ENCODE results near the gene GPR143.

GPR143 gene

DNA sequence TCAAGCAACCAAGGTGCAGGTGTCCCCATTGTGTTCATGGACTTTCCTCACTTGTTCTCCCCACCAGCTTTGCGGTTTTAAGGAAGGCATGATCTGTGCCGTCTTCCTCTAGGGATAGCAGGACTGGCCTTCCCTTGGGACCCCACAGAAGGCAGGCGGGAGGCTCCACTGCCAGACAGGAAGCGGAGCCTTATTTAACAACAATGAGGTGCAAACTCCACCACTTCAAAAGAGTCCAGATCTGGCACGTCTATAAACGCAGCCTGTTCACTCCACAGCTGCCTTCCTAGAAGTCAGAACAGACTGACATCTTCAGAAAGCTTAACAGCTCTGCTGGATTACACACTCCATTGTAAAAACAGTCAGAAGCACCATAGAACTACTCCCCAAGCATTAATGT, 1.7 kb upstream of the GPR143 start:
- no peak for DNase-seq

DNA sequence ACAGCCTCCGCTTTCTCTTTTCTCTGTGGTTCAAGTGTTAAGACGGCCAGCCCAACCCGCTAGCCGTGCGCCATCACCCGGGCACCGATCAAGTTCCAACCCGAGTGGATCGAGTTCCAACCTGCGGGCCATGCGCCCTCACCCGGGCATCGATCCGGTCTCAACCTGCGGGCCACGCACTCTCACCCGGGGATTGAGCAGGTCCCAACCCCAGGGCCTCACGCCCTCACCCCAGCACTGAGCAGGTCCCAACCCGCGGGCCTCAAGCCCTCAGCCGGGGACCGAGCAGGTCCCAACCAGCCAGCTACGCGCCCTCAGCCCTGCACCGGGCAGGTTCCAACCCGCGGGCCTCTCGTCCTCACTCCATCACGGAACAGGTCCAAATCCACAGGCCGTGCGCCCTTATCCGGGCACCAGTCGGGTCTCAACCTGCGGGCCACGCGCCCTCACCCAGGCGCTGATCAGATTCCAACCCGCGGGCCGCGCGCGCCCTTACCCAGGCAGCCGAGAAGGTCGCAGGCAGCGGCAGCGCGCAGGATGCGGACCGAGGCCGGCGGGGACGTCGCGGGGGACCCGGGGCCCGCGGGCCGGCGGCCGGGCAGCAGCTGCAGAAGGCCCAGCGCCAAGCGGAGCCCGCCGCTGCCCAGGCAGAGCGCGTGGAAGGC, 443 bp downstream of the GPR143 start:
- no peak for DNase-seq

DNA sequence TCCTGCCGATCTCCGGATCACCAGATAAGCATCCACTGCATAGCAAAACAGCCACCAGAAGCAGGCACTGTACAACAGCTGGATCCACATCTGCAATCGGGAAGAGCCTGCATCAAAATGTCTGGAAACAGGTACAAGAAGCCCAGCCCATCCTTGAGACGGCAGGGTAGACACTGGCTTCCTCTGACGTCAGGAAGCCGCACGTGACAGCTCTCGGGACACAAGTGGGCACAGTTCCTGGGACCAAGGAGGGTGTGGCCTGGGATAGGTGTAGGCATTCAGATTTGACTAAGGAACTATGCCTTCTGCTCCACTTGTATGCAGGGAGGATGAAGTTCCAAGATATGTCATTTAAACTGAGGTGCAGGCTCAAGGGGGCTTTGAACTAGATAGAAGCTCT, 6.3 kb downstream of the GPR143 start:
- no peak for DNase-seq

DNA sequence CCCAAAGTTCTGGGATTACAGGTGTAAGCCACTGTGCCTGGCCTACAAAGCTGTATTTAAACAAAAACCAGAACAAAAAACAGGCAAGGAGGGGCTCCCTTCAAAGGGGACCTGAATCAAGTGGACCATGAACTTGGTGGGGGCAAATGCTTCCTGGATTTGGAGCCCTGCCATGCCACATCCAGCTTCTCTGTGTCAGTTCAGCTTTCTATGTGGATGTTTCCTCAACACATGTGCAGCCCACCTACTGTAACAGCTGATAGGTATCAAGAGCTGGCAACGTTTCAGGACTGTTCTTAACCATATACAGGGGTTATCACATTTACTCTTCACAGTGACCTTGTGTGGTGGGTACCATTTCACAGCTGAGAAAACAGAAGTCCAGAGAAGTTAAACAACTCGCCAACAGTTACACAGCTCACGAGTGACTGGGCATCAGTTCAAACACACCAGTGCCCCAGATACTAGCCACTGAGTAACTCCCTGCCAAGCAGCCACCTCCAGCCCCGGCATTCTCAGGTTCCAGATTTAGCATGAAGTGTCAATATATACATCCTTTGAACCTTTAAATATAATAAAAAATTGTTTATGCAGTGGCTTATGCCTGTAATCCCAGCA, 7.5 kb downstream of the GPR143 start:
- DNase-seq: no peak

DNA sequence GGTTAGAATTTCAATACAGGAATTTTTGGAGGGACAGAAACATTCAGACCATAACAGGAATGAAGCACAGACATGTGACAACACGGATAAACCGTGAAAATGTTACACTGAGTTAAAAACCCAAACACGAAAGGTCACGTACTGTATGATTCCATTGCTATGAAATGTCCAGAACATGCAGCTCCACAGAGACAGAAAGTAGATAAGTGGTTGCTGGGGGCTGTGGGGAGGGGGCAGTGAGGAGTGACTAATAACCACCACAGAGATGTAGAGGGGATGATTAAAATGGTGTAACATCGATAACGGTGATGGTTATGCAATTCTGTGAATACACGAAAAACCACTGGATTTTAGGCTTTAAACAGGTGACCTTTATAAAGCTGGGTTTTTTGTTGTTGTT, 8.3 kb downstream of the GPR143 start:
- no peak for DNase-seq

DNA sequence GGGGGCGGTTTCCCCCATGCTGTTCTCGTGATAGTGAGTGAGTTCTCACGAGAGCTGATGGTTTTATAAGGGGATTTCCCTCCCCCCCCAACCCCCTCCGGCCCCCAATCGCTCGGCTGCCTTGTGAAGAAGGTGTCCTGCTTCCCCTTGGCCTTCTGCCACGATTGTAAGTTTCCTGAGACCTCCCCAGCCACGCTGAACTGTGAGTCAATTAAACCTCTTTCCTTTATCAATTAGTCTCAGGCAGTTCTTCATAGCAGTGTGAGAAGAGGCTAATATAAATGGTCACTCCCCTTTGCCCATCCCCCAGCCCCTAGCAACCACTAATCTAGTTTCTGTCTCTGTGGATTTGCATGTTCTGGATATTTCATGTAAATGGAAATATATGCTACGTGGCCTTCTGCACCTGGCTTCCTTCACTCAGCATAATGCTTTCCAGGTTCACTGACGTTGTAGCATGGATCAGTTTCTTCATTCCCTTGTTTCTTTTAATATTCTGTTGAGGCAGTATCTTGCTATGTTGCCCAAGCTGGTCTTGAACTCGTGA, 16.4 kb downstream of the GPR143 start:
- DNase-seq: no peak

DNA sequence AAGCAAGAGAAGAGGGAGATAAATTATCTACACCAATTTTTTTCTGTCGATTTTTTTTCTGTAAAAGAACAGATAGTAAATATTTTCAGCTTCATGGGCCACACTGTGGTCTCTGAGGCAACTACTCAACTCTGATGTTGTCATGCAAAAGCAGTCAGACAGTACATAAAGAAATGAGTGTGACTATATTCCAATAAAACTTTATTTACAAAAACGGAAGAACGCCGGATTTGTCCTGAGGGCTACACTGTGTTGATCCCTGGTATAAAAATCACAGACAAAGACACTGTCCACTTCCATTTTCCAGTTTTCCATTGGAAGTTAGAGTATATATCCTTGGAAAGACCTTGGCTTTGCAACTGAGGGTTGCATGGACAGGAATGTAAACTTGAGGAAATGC, 18.0 kb downstream of the GPR143 start:
- no peak for DNase-seq

DNA sequence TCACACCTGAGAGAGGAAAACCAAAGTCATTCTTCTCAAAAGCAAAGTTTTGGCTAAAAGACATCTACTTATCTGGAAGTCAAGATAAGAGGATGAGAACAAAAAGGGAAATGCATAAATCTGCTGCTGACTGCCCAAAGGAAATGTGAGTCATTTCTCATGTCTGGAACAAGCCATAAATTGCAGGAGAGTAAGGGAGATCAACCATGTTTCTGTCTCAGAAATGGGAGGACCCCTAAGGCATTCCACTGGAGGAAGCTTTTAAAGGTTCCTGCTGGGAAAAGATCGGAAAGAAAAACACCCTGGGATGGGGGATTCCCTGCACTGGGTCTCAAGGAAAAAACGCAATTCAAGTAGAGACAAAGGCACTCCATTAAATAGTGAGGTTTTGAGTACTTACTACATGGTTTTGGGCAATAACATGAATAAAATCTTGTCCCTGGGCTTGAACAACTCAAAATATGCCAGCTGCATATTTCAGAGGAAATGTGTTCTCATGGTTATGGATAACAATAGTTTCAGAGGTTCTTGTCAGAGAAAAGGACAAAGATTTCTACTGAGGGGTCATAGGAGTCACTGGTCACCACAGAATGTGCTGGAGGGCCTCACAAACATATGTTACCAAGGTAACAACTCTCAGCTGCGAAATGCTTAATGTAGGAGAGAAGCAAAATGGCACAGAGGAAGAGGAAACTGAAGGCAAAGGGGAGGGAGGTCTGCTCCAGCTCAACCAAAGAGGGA, 19.3 kb downstream of the GPR143 start:
- DNase-seq: no peak

DNA sequence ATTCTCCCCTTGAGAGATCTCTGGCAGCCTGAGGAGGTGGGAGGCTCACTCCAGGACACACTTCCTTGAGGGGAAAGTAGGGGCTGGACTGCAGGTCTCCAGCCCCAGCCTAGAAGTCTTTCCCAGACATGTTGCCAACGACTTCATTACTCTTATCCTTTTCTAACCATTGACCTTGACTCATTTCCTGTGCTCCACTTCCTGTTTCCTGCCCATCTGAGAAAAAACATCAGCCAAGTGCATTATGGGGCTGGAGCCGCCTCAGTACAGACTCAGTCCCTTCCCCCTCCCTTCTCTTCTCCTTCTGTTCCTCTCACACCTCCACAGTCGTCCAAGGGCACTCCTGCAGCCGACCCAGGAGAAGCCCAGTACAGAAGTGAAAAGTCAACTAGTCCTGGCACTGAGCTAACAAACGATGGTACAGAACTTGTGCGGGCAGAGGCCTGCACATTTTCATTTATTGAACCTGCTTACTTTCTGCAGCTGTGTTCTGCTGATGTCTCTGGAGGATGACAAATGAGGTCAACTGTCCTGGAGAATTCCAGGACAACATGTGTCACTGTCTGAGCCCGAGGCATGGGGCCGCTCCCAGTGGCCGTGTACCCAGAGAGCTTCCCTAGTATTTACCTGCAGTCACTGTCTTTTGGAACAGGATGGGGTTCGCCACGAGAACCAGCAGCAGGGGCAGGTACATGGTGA, 20.1 kb downstream of the GPR143 start:
- no peak for DNase-seq

DNA sequence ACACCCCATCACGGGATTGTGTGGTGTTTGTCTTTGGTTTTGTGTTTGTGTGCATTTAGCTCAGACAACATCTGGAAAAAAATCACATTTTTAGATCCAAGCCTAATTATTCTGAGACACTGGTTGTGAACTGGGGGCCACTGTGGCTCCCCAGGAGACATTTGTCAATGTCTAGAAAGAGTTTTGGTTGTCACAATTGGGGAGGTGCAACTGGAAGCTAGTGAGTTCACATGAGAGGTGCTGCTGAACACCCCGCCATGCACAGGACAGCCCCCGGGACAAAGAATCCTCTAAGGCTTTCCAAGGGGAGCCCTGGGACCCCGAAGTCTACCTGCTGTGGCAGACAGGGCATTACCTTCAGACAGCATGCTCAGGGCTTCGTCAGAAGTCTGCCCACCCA, 26.5 kb downstream of the GPR143 start:
- no peak for DNase-seq

DNA sequence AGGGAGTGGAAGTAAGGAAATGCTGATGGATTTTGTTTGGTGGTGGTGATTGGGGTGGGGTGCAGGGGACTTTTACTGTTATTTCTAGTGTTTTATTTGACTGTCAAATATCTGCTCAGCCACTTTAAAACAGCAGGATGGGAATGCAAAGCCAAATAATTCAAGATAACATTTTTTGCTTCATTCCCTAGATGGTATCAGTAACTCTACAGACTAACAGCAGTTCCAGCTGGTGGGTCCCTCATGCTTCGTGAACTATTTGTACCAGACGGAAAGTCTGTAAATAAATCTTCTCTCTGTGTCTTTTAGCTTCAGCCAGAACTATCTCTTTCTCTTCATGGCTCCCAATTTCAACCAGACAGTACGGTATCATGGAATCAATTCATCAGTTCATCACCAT, 27.5 kb downstream of the GPR143 start:
- no peak for DNase-seq

DNA sequence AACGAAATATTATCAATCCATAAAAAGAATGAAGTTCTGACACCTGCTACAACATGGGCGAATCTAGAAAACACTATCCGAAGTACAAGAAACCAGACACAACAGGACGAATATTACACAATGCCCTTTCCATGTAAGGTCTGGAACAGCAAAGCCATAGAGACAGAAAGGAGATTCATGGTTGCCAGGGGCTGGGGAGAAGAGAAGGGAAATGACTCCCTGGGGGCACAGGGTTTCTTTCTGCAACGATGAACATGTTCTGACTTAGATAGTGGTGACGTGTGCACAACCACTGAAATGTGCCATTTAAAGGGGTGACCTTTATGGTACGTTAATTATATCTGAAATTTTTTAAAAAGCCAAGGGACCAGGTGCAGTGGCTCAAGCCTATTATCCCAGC, 28.3 kb downstream of the GPR143 start:
- no peak for DNase-seq

DNA sequence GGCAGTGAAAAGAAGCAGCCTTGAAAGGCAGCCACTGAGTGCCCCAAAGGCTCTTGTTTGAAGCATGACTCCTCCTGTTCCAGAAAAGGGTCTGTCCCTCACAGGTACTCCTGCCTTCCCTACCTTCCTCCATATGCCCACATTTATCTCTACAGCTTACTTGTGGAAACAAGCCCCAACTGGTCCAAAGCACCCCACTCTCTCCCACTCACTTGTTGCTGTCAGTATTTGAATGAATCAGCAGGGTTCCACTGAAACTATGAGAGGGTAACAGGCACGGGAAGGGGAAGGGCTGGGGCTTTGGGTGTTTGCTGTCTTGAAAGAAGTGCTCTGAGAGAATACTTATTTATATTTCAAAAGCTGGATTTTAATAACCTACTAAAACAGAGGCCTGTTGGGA, 34.9 kb downstream of the GPR143 start:
- no peak for DNase-seq

DNA sequence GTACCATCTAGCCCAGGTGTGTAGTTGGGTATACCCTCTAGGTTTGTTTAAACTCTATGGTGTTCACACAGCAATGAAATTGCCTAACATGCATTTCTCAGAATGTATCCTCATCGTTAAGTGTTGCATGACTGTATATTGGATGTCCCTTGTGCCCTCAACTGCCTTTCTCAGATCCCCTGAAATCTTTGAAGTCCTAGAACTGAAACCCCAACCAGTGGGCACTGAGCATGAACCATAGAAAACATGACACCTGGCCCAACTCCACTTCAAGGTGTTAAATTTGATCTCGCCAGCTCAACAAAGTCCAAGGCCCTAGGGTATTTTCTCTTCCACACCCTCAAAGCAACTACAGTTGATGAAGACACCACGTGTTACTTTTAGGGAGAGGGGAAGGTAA, 35.6 kb downstream of the GPR143 start:
- no peak for DNase-seq

DNA sequence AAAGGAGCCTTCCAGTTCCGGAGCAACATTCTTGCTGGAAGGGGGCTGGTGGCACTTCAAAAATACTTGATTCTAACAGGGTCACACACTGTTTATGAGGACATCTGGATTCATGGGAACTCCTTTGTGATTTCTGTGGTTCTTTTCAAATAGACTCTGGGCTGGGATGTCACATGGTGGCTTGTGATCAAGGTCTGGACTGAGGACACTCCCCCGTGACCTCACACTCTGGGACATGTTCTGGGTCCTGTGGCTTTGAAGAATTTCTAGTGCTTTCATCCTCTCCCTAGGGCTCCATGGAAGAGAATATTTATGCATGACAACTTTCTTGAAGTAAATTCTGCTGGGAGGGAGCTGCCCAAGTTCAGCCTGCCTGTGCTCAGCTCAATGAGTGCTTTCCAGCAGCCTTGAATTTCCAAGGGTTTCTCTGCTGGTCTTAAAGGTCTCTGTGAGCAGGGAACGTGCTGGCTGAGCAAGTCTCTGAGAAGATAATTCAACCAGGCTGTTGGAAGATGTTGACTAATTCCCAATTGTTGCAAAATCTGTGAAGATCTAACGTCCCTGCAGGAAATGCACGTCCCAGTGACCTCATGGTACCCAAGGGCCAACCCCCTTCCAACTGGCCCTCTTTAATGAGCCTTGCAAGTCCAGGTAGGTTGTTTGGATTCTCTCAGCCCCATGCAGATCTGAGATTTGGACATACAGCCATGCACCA, 36.3 kb downstream of the GPR143 start:
- no peak for DNase-seq

DNA sequence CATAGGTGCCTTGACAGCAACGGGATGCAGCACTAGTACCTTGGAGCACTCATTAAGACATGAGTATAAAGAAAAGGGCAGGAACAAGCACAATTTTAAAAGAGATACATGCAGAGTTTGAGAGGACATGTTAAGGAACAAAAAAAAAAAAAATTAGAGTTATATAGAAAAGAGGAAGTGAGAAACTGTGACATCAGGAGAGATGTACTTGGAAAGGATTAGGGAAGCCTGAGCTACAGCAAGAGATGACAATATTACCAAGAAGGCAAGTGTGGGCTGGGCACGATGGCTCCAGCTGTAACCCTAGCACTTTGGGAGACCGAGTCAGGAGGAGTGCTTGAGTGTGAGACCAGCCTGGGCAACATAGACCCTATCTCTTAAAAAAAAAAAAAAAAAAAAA, 37.4 kb downstream of the GPR143 start:
- no peak for DNase-seq

DNA sequence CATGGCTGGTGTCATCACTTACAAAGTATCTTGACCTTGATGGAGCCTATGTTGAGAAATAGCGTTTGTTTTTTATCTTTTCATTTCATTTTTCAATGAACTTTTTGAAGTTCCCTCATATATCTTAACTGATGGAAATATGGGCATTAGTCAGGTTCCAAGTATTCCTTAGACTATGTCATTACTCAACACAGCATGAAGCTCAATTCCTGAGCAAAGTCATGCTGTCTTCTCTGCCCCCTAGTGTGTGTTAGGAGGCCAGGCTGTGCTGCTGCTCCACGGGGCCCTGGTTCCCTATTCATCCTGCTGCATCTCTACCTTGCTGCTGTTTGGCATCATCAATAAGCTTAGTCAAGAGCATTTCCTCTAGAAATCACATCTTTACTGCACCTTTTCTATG, 40.9 kb downstream of the GPR143 start:
- no peak for DNase-seq

DNA sequence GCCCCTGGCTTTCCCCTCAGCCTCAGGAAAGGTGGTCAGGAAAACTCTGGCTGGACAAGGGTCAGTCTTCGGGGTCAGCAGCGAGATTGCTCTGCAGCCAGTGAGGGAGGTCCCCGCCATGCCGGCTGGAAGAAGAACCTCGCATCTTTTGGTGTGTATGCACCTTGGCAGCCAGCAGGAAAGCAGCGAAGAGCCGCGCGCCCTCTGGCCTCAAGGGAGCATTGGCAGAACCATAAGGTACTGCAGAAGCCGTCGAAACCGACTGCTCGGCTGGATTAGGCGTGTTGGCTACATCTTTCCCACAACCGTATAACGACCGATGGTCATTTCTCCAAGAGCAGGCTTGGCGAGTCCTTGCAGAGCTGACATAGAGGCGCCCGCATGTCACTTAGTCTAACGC, 48.3 kb downstream of the GPR143 start:
- DNase-seq: no peak

DNA sequence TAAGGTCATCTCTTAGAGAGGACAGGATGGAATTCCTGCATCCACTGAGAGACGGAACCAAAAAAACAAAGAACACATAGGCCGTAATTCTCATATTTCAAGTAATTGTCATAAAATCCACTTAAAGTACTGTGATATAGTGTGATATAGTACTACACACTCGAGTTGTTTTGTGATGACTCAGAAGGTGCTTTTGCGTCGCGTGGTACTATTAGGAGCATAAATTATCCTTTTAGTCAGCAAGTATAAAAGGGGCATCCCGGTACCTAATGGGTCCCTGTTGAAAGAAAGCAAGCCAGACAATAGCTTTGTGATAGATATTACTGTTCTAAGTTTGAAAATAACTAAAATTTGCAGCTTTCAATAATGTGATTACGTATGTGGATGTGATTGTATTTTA, 55.3 kb downstream of the GPR143 start:
- DNase-seq: no peak

DNA sequence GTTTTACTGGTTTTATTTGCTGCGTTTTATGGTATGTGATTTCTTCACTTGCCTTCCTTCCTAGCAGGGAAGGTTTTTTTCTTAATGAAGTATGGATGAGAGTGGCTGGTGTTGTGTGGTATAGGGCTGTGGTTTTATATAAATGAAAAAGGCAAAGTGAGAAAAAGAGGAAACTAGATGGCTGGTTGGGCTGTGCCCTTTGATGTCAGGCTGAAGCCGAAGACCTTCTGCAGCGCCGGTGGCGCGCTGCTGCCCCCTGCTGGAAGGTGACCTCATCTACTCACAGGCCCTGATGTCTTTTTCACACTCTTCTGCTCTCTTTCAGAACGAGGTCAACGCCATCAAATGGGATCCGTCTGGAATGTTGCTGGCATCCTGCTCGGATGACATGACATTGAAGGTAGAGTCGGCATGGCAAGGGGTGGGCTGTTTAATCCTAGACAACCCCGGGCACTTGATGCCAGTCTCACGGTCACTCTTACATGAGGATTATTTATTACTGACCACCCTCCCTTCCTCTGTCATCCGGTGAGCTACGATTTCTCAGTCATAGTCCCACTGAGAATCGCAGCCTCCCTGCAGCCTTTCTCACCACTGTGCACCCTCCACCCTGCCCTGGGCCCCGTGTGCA, 56.6 kb downstream of the GPR143 start:
- DNase-seq: peak; percentile 58

DNA sequence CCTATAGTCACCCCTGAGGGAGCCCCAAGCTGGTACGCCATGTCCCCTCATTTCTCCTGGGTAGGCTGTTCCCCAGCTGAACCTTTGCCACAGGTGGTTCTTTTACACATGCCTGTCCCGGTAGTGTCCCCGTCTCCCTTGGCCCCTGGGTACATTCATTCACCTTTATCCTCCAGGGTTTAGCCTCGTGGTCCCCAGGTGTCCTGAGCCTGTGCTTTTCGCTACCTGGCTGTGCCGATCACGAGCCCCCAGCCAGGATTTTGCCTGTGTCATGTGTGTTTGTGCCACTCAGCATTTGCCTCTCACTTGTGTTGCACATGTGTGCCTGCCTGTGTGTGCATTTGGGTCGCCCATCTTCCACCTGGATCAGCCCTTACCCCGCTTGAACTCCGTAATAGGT, 57.6 kb downstream of the GPR143 start:
- DNase-seq: no peak

DNA sequence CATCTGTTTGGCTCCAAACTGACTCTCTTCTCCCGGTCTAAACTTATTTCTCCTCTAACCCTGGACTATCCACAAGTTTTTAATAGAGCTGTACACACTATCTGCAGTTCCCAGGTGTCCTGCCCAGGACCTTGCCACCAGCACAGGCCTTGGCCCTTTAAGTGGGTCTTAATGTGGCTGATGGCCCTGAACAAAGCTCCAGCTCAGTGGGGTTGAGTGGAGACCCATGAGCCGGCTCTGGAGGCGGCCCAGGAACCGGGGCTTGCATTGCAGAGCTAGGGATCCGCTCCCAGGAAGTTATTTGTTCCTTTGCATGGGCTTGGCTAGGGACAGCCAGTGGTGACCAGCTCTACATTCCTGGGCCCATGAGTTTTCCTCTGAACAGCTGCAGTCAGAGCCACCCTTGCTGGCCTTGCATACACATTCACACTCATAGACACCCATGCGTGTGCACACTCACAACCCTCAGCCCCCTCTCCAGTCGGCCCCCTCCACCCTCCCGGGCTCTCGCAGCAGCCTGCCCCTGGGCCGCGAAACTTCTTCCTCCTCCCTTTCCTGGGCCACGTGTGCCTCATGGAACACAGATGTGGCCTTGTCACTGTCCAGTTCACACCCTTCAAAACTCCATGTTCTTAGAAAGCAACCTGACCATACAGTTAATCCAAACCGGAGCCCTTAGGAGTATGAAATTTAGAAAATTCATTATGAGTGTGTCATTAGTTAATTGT, 58.2 kb downstream of the GPR143 start:
- no peak for DNase-seq
